Measurements from ENCODE around the gene LAPTM5.
"Not testable (repeated sequence)": the region's sequence is repeated elsewhere in the genome, so short reads cannot be mapped to it uniquely, and the experiment has no call there.

The LAPTM5 gene

GRCh38 chr1:30692201-30692947 is 65.2 kb downstream of the LAPTM5 start:
- no peak for DNase-seq

- no peak for DNase-seq
These were observed 66.1 kb downstream of the LAPTM5 start for GRCh38 chr1:30691480-30691879.

GRCh38 chr1:30689901-30690645 is 67.5 kb downstream of the LAPTM5 start:
- DNase-seq: no peak

- DNase-seq: no peak
These were observed 68.4 kb downstream of the LAPTM5 start for GRCh38 chr1:30688920-30689794.

DNA sequence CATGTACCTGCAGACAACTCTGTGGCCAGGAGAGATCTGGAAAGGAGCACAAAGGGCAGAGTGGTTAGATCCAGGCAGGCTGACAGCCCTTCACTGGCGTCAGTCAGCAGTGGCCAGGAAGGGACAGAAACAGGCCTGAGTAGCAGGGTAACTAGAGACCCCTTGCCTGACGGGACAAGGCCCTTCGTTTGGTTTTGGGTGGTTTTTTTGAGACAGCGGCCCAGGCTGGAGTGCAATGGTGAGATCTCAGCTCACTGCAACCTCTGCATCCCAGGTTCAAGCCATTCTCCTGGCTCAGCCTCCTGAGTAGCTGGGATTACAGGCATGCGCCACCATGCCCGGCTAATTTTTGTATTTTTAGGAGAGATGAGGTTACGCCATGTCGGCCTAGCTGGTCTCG is 69.1 kb downstream of the LAPTM5 start:
- DNase-seq: not testable (repeated sequence)

- no peak for DNase-seq
These were observed 69.7 kb downstream of the LAPTM5 start for GRCh38 chr1:30687886-30688285.

DNA sequence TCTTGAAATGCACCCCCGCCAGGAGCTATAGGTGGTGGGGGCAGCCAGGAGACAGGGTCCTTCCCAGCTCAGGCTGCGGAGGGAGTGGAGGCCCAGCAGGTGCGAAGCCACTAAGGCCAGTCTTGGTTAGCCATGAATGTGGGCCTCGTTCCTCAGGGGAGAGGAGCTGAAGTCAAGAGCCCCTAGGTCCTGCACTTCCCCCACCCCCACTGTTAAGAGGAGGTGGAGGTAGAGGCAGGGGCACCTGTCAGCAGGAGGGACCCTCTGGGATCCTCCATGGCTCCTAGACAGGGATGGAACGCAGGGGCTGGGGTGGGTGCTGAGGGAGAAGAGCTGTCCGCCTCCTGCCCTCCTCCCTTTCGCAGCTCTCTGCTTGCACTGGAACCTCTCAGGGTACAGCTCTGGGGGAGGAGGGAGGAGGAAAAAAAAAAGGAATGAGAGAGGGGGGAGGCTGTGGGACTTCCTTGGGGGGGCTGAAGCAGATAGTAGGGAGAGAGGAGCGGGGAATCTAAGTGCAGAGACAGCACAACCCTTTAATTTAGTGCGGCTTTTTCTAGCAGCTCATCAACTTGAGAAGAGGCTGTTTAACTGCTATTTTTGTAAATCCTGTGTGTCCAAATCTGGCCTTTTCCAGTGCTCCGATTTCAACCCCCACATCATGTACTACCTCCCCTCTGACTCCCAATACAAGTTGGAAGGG is 71.2 kb downstream of the LAPTM5 start:
- DNase-seq: no peak

DNA sequence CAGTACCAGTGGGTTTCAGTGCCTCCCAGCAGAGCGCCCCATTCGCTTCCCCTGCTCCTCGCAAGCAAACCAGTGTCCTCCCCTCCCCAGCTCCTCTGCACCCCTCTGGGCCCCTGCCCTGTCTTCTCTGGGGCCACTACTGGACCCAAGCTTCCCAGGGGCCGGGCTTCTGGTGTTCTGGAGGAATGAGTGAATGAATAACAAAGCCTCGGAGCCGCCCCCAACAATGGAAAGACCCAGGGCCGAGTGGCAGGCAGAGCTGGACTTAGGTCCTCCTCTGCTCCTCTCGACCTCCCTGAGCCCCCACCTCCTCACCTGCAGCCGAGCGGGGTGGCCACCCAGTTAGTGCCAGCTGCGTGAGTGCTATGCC is 71.8 kb downstream of the LAPTM5 start:
- DNase-seq: no peak

- DNase-seq: no peak
These were observed 72.4 kb downstream of the LAPTM5 start for GRCh38 chr1:30684881-30685795.

DNA sequence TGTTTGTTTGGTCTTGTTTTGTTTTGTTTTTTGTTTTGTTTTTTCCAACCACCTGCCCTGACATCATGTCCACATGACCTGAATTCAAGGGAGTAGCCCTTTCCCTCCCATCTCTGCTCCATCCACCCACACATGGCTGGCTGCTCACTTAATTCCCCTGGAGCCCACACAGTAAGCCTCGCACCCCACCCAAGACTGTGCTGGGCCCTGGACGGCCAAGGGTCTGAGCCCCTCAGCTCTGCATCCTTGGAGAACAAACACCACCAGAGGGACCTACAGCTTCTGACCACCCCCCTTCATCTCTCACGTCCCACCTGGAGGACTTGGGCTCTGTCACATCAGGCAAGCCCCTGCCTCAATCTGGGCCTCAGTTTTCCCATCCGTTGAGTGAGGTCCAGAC is 73.3 kb downstream of the LAPTM5 start:
- no peak for DNase-seq

GRCh38 chr1:30683699-30684098 is 73.9 kb downstream of the LAPTM5 start:
- no peak for DNase-seq

All from NCI-H2081 treated with DMSO at 0.1 percent for 48 hours (cell line).